K562 (cell line): ENCODE data around the gene NAT14. TPM values are rescaled to one million over a fixed set of nuclear protein-coding genes. Genes with fewer than 3 reads are reported as not detected.

Experiments used
- ATAC-seq: fragments of 200-7000 bp; cut with Tn5 transposase; 3 replicates; pipeline ENCODE4 v1.9.1; 2020; ENCODE audit warnings: moderate library complexity
- BruUV-seq: library from RNA; stranded (reverse); fragments of 400-500 nt; replicated peaks from 2 replicates; lab custom pipeline; 2021; lab: Mats Ljungman, UMichigan
- CTCF ChIA-PET: fragments of 300-600 bp; formaldehyde crosslinking; extraction: SDS; loops from one replicate; lab custom pipeline; 2021; ENCODE audit warnings: low intra/inter-chr PET ratio; lab: Yijun Ruan, JAX
- POLR2A ChIA-PET: fragments of 300-600, 350-650 bp; sonication (Branson Sonifier 250); formaldehyde crosslinking; extraction: SDS; loops from one replicate; lab custom pipeline; 2021; ENCODE audit warnings: antibody characterized with exemption, inconsistent platforms; lab: Yijun Ruan, JAX
- DNase-seq, 4 experiments: peaks; one replicate each; pipeline versions ENCODE4 v3.0.0 to v3.0.0-alpha.2; 2011 to 2018; ENCODE audit warnings: low spot score in 3 of 4, mixed read lengths in 3 of 4; ENCODE audit errors: extremely low read depth in 1 of 4
- FAIRE-seq: peaks from 2 replicates; lab custom pipeline; 2011; peaks lifted over from hg19 to GRCh38; lab: Jason Lieb, UNC
- H2AFZ ChIP-seq: 2 replicates; pipeline ENCODE4 v1.6.0; 2011; ENCODE audit warnings: low read depth, low read length, control low read depth, inconsistent platforms
- H3K27ac ChIP-seq: fragments of 200-600 bp; 3 replicates; pipeline ENCODE4 v1.8.0; 2011; ENCODE audit warnings: low read depth, mild to moderate bottlenecking, control low read depth, inconsistent platforms, low read length, moderate library complexity, mixed read lengths; ENCODE audit errors: extremely low read depth
- H3K27me3 ChIP-seq, 2 experiments: fragments of 300-600 bp in 1 of 2; 2 replicates in 1 of 2; 3 replicates in 1 of 2; pipeline versions ENCODE4 v1.6.0 to v1.8.0; 2011; ENCODE audit warnings: inconsistent platforms in 2 of 2, low read length in 2 of 2, mild to moderate bottlenecking in 1 of 2, mixed read lengths in 1 of 2, moderate library complexity in 1 of 2; ENCODE audit not compliant: control insufficient read depth in 2 of 2, insufficient read depth in 2 of 2
- H3K36me3 ChIP-seq: fragments of 300-600 bp; 3 replicates; pipeline ENCODE4 v1.8.0; 2011; ENCODE audit warnings: mild to moderate bottlenecking, low read length, inconsistent platforms; ENCODE audit not compliant: control insufficient read depth, insufficient read depth
- H3K4me1 ChIP-seq, 2 experiments: fragments of 200-600 bp in 1 of 2; replicated peaks in 1 of 2; 2 replicates in 1 of 2; 3 replicates in 1 of 2; pipeline versions ENCODE4 v1.5.1 to v1.8.0; 2011; ENCODE audit warnings: inconsistent platforms in 2 of 2, low read length in 2 of 2, mild to moderate bottlenecking in 1 of 2, mixed read lengths in 1 of 2, moderate library complexity in 1 of 2; ENCODE audit not compliant: control insufficient read depth in 2 of 2, insufficient read depth in 2 of 2
- H3K4me2 ChIP-seq: 2 replicates; pipeline ENCODE4 v1.6.1; 2011; ENCODE audit warnings: low read length, control low read depth, inconsistent platforms, mixed read lengths; ENCODE audit not compliant: insufficient read depth
- H3K4me3 ChIP-seq: fragments of 200-600 bp; sonication (generic), shearing (Covaris generic); 2 replicates; pipeline ENCODE4 v1.5.1; 2016; ENCODE audit warnings: control low read depth, inconsistent platforms
- H3K79me2 ChIP-seq: fragments of 200-600 bp; 3 replicates; pipeline ENCODE4 v1.8.0; 2011; ENCODE audit warnings: low read length, inconsistent platforms; ENCODE audit not compliant: control insufficient read depth, insufficient read depth
- H3K9ac ChIP-seq, 2 experiments: 2 replicates each; pipeline versions ENCODE4 v1.6.0 to v1.6.1; 2011; ENCODE audit warnings: low read depth in 2 of 2, low read length in 2 of 2, control low read depth in 1 of 2, inconsistent platforms in 1 of 2, mild to moderate bottlenecking in 1 of 2, mixed read lengths in 1 of 2; ENCODE audit not compliant: insufficient read depth in 1 of 2
- H3K9me1 ChIP-seq: one replicate; pipeline ENCODE4 v1.6.0; 2011; ENCODE audit warnings: inconsistent platforms, mild to moderate bottlenecking, low read length, moderate library complexity; ENCODE audit not compliant: control insufficient read depth, insufficient read depth
- H3K9me3 ChIP-seq: replicated peaks from 2 replicates; pipeline ENCODE4 v1.5.1; 2011; ENCODE audit warnings: low read depth, low read length, inconsistent platforms; ENCODE audit not compliant: control insufficient read depth, insufficient read depth
- H4K20me1 ChIP-seq: replicated peaks from 2 replicates; pipeline ENCODE4 v1.6.1; 2011; ENCODE audit warnings: low read length, inconsistent platforms, mixed read lengths; ENCODE audit not compliant: control insufficient read depth, insufficient read depth
- GABPB1 ChIP-seq: sonication (generic); formaldehyde crosslinking; IDR thresholded peaks from 2 replicates; pipeline ENCODE4 v1.8.0; 2022; ENCODE audit warnings: mild to moderate bottlenecking, missing genetic modification reagents
- RB1 ChIP-seq: fragments of 450-650 bp; IDR thresholded peaks from 2 replicates; pipeline ENCODE4 v1.6.1; 2017; ENCODE audit warnings: low read depth, mild to moderate bottlenecking
- ZBTB11 ChIP-seq, 3 experiments: fragments of 200-800 bp in 1 of 3; fragments of 250-450 bp in 1 of 3; fragments of 450-650 bp in 1 of 3; sonication (Bioruptor Pico) in 1 of 3; sonication (Bioruptor generic) in 1 of 3; formaldehyde crosslinking in 1 of 3; IDR thresholded peaks; 2 replicates each; pipeline versions ENCODE4 v1.6.1 to v1.8.0; 2016 to 2022; ENCODE audit warnings: mild to moderate bottlenecking in 2 of 3, missing genetic modification characterization in 2 of 3, missing compliant biosample characterization in 1 of 3, moderate library complexity in 1 of 3
- WGBS: fragments of 100-300 bp; shearing (Covaris generic); methylation state at CpG from one replicate; pipeline ENCODE4 v1.1.6; 2016; ENCODE audit warnings: low coverage, mixed read lengths; ENCODE audit not compliant: insufficient coverage; ENCODE audit errors: missing lambda C conversion rate; 5-methylcytosine and 5-hydroxymethylcytosine counted together
- in situ Hi-C: fragments of 300-500 bp; cut with MboI; formaldehyde crosslinking; loops from 4 replicates; pipeline ENCODE4 v1.15.0; 2018; ENCODE audit warnings: inconsistent platforms, mixed read lengths
- intact Hi-C: fragments of 100-400 bp; cut with micrococcal nuclease; formaldehyde crosslinking; loops from 2 replicates; pipeline ENCODE4 v1.14.2; 2022
- polyA plus RNA-seq, 8 experiments: library from polyadenylated mRNA; depleted of rRNA in 4 of 8; stranded (reverse) in 5 of 8; unstranded in 3 of 8; fragments of >200 nt; fragmentation: Nextera tagmentation in 2 of 8; fragmentation: Illumina TruSeq in 1 of 8; extraction: Ambion mirVana in 2 of 8; extraction: Trizol in 1 of 8; gene quantifications; 2 replicates each; pipeline versions ENCODE4 v1.2.1 to v1.2.3, GENCODE V29; 2011 to 2014; ENCODE audit warnings: inconsistent platforms in 1 of 8, missing spikeins in 1 of 8
- total RNA-seq, 7 experiments: library from RNA; depleted of rRNA in 6 of 7; stranded (reverse); fragments of >200 nt in 6 of 7; fragmentation: Illumina TruSeq in 2 of 7; extraction: Trizol in 2 of 7; gene quantifications; 2 replicates each; pipeline versions ENCODE4 v1.2.1 to v1.2.3, GENCODE V29; 2011 to 2021; ENCODE audit warnings: low replicate concordance in 1 of 7
- TF ChIP-seq, protein P1 (sequence below): sonication (generic); formaldehyde crosslinking; IDR thresholded peaks from 2 replicates; pipeline ENCODE4 v1.8.0; 2022; ENCODE audit warnings: mild to moderate bottlenecking, missing genetic modification reagents

NAT14 gene
- total and polyA plus RNA-seq, 9 of the 15 experiments (the other 6 are each of a cell fraction or from before 2014, with no cell fraction given) = 2.4 to 77.0 (median 26.7) TPM

GRCh38 chr19:55504252-55504603, 19.2 kb downstream of the NAT14 start:
- Histone ChIP-seq H4K20me1 (no peaks in the 10 kb centered on the region; the same call in 1 of the 2 replicates), H3K36me3 (no peaks in the 10 kb centered on the region), H3K27me3 (peaks cover 0 to 3% of the 10 kb centered on the region in 2 experiments; a peak in 1 of 5 replicates), H3K4me2 (peak overlapping the region; percentile 43), H3K4me1 (peaks cover 12 to 29% of the 10 kb centered on the region in 2 experiments), H3K9ac (peak overlapping the region in 1 of 2 experiments; percentile 55; a peak in 2 of 4 replicates), H3K9me3 (no peaks in the 10 kb centered on the region; the same call in 1 of the 2 replicates), H2AFZ (peak overlapping the region; percentile 97), H3K4me3 (peak overlapping the region; percentile 27; the same call in 1 of the 2 replicates), H3K9me1 (no peaks in the 10 kb centered on the region), H3K79me2 (no peaks in the 10 kb centered on the region), H3K27ac (no peak overlapping the region)
- in situ Hi-C loops (no loop called here), intact Hi-C loops (loop anchor here (2.0 to 10.0 kb wide), 2 partner anchors 37 to 349 kb away; partner anchors contain the start of gene TNNI3)
- DNase-seq = no peak
- TF ChIP-seq, protein P1, sequence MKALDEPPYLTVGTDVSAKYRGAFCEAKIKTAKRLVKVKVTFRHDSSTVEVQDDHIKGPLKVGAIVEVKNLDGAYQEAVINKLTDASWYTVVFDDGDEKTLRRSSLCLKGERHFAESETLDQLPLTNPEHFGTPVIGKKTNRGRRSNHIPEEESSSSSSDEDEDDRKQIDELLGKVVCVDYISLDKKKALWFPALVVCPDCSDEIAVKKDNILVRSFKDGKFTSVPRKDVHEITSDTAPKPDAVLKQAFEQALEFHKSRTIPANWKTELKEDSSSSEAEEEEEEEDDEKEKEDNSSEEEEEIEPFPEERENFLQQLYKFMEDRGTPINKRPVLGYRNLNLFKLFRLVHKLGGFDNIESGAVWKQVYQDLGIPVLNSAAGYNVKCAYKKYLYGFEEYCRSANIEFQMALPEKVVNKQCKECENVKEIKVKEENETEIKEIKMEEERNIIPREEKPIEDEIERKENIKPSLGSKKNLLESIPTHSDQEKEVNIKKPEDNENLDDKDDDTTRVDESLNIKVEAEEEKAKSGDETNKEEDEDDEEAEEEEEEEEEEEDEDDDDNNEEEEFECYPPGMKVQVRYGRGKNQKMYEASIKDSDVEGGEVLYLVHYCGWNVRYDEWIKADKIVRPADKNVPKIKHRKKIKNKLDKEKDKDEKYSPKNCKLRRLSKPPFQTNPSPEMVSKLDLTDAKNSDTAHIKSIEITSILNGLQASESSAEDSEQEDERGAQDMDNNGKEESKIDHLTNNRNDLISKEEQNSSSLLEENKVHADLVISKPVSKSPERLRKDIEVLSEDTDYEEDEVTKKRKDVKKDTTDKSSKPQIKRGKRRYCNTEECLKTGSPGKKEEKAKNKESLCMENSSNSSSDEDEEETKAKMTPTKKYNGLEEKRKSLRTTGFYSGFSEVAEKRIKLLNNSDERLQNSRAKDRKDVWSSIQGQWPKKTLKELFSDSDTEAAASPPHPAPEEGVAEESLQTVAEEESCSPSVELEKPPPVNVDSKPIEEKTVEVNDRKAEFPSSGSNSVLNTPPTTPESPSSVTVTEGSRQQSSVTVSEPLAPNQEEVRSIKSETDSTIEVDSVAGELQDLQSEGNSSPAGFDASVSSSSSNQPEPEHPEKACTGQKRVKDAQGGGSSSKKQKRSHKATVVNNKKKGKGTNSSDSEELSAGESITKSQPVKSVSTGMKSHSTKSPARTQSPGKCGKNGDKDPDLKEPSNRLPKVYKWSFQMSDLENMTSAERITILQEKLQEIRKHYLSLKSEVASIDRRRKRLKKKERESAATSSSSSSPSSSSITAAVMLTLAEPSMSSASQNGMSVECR = no peak
- TF ChIP-seq ZBTB11 (CRISPR knock-in tag; IDR thresholded peaks at IDR 0.05) (0 out of 6 replicates have a peak, but pooled peaks of 1 of the 3 experiments have one; percentile 7), GABPB1 (CRISPR knock-in tag) (no peak), RB1 (peak; percentile 7; the same call in 1 of the 2 replicates)
- no TSS peak for BruUV-seq
- no peak for FAIRE-seq
- ATAC-seq = no peak
- POLR2A ChIA-PET = interaction anchor here (0.6 to 1.9 kb wide), 14 partner anchors 10 to 249 kb away, joined by 3 to 11 read pairs (median 3); partner anchors contain the start of gene UBE2S
- 25% methylated on average over 13 of the region's 13 CpGs for WGBS
- CTCF ChIA-PET = interaction anchor here (0.6 to 1.3 kb wide), 6 partner anchors 51 to 364 kb away, joined by 3 to 6 read pairs (median 3); no protein-coding TSS in a partner anchor
